GM12878 (cell line): ENCODE results near the gene GABPB2. TPM values are rescaled to one million over a fixed set of nuclear protein-coding genes. Genes with fewer than 3 reads are reported as not detected.

Experiments used
- ATAC-seq: fragments of 200-7000 bp; cut with Tn5 transposase; 3 replicates; pipeline ENCODE4 v1.9.1; 2020; ENCODE audit warnings: mild to moderate bottlenecking, moderate library complexity
- BruUV-seq: library from RNA; stranded (reverse); fragments of 400-500 nt; replicated peaks from 2 replicates; lab custom pipeline; 2021; lab: Mats Ljungman, UMichigan
- CTCF ChIA-PET: fragments of 300-600 bp; sonication (Branson Sonifier 250); formaldehyde crosslinking; extraction: SDS; loops from one replicate; lab custom pipeline; 2021; ENCODE audit warnings: inconsistent platforms; lab: Yijun Ruan, JAX
- POLR2A ChIA-PET: fragments of 350-600 bp; formaldehyde crosslinking; extraction: SDS; loops from one replicate; lab custom pipeline; 2021; ENCODE audit warnings: inconsistent platforms; lab: Charles Lee
- RAD21 ChIA-PET: fragments of 300-600 bp; sonication (Branson Sonifier 250); formaldehyde crosslinking; loops from one replicate; lab custom pipeline; 2023; ENCODE audit warnings: antibody characterized with exemption; ENCODE audit not compliant: unreplicated experiment; lab: Charles Lee
- SMC1A ChIA-PET: fragments of 300-600 bp; sonication (Branson Sonifier 250); formaldehyde crosslinking; loops from one replicate; lab custom pipeline; 2023; ENCODE audit not compliant: unreplicated experiment, uncharacterized antibody; lab: Charles Lee
- DNase-seq: peaks from one replicate; pipeline ENCODE4 v3.0.0-alpha.2; 2011; ENCODE audit warnings: low read depth, low spot score
- FAIRE-seq: peaks from 3 replicates; lab custom pipeline; 2011; peaks lifted over from hg19 to GRCh38; lab: Jason Lieb, UNC
- H2AFZ ChIP-seq: 2 replicates; pipeline ENCODE4 v1.6.0; 2011; ENCODE audit warnings: low read depth, low read length, control low read depth; ENCODE audit not compliant: control insufficient read depth
- H3K27ac ChIP-seq: 2 replicates; pipeline ENCODE4 v1.5.1; 2011; ENCODE audit warnings: control low read depth; ENCODE audit not compliant: control insufficient read depth, insufficient read depth
- H3K27me3 ChIP-seq, 2 experiments: replicated peaks in 1 of 2; 2 replicates each; pipeline versions ENCODE4 v1.6.0 to v1.6.1; 2011; ENCODE audit warnings: low read length in 1 of 2; ENCODE audit not compliant: control insufficient read depth in 2 of 2, insufficient read depth in 2 of 2
- H3K36me3 ChIP-seq, 2 experiments: 2 replicates each; pipeline ENCODE4 v1.5.1; 2011; ENCODE audit warnings: low read length in 1 of 2; ENCODE audit not compliant: control insufficient read depth in 2 of 2, insufficient read depth in 2 of 2
- H3K4me1 ChIP-seq: 2 replicates; pipeline ENCODE4 v1.6.1; 2011; ENCODE audit warnings: mild to moderate bottlenecking, low read length, moderate library complexity, mixed read lengths; ENCODE audit not compliant: control insufficient read depth, insufficient read depth
- H3K4me2 ChIP-seq: 2 replicates; pipeline ENCODE4 v1.6.0; 2011; ENCODE audit warnings: control low read depth; ENCODE audit not compliant: control insufficient read depth, insufficient read depth
- H3K4me3 ChIP-seq: fragments of 200-600 bp; sonication (generic); 2 replicates; pipeline ENCODE4 v1.5.1; 2016
- H3K79me2 ChIP-seq: 2 replicates; pipeline ENCODE4 v1.6.0; 2011; ENCODE audit warnings: low read length; ENCODE audit not compliant: control insufficient read depth, insufficient read depth
- H3K9ac ChIP-seq: 2 replicates; pipeline ENCODE4 v1.8.0; 2011; ENCODE audit warnings: low read length, control low read depth, mixed read lengths; ENCODE audit not compliant: control insufficient read depth, insufficient read depth
- H3K9me3 ChIP-seq: replicated peaks from 3 replicates; pipeline ENCODE4 v1.5.1; 2011; ENCODE audit warnings: mild to moderate bottlenecking, low read length; ENCODE audit not compliant: control insufficient read depth, insufficient read depth
- H4K20me1 ChIP-seq: 2 replicates; pipeline ENCODE4 v1.6.0; 2011; ENCODE audit not compliant: control insufficient read depth, insufficient read depth
- BCL3 ChIP-seq: IDR thresholded peaks from 2 replicates; pipeline ENCODE4 v1.6.1; 2011; ENCODE audit warnings: borderline replicate concordance, low read depth, mild to moderate bottlenecking, moderate library complexity, low read length; ENCODE audit not compliant: insufficient read depth, poor library complexity, severe bottlenecking
- CHD2 ChIP-seq: IDR thresholded peaks from 2 replicates; pipeline ENCODE4 v1.6.1; 2011; ENCODE audit warnings: low read depth, low read length, improper control_type of control experiment, borderline replicate concordance
- FOXM1 ChIP-seq: IDR thresholded peaks from 2 replicates; pipeline ENCODE4 v1.6.1; 2012; ENCODE audit warnings: low read depth, mild to moderate bottlenecking, inconsistent platforms, low read length, moderate library complexity
- IKZF1 ChIP-seq: fragments of 450-650 bp; conservative IDR thresholded peaks from 2 replicates; pipeline ENCODE4 v1.6.1; 2017; ENCODE audit warnings: antibody characterized with exemption, mild to moderate bottlenecking
- IRF3 ChIP-seq: fragments of 450-650 bp; IDR thresholded peaks from 2 replicates; pipeline ENCODE4 v1.6.1; 2014; ENCODE audit warnings: mild to moderate bottlenecking
- NFIC ChIP-seq: IDR thresholded peaks from 2 replicates; pipeline ENCODE4 v1.6.1; 2012; ENCODE audit warnings: low read depth, mild to moderate bottlenecking, inconsistent platforms, low read length, moderate library complexity
- NFYB ChIP-seq: IDR thresholded peaks from 2 replicates; pipeline ENCODE4 v1.6.1; 2011; ENCODE audit warnings: low read depth, mild to moderate bottlenecking, low read length, improper control_type of control experiment, moderate library complexity; ENCODE audit not compliant: insufficient read depth
- PBX3 ChIP-seq: IDR thresholded peaks from 2 replicates; pipeline ENCODE4 v1.6.1; 2011; ENCODE audit warnings: mild to moderate bottlenecking, low read depth, low read length, moderate library complexity; ENCODE audit not compliant: insufficient replicate concordance
- PKNOX1 ChIP-seq: fragments of 450-650 bp; IDR thresholded peaks from 2 replicates; pipeline ENCODE4 v1.6.1; 2016; ENCODE audit warnings: mild to moderate bottlenecking
- POLR2A ChIP-seq: IDR thresholded peaks from 2 replicates; pipeline ENCODE4 v1.6.1; 2011; ENCODE audit warnings: low read depth, mild to moderate bottlenecking, low read length
- RELB ChIP-seq: fragments of 450-650 bp; IDR thresholded peaks from 2 replicates; pipeline ENCODE4 v1.6.1; 2017; ENCODE audit warnings: low read depth, mild to moderate bottlenecking, moderate library complexity
- SKIL ChIP-seq: fragments of 450-650 bp; IDR thresholded peaks from 2 replicates; pipeline ENCODE4 v1.6.1; 2017; ENCODE audit warnings: mild to moderate bottlenecking, low read depth, inconsistent platforms; ENCODE audit not compliant: poor library complexity, severe bottlenecking
- SP1 ChIP-seq: IDR thresholded peaks from one replicate; pipeline ENCODE4 v1.6.1; 2011; ENCODE audit warnings: low read depth, low read length
- WGBS: methylation state at CpG from one replicate; pipeline ENCODE4 v1.1.6; 2016; ENCODE audit warnings: low lambda C conversion rate; ENCODE audit not compliant: insufficient replicate concordance, insufficient coverage; ENCODE audit errors: missing lambda C conversion rate; 5-methylcytosine and 5-hydroxymethylcytosine counted together
- in situ Hi-C: fragments of 300-500 bp; cut with MboI; formaldehyde crosslinking; loops from 9 replicates; pipeline ENCODE4 v1.14.3; 2018; ENCODE audit warnings: mixed read lengths
- intact Hi-C: fragments of 100-400 bp; cut with micrococcal nuclease; formaldehyde crosslinking; loops from one replicate; pipeline ENCODE4 v1.14.2; 2022; ENCODE audit not compliant: unreplicated experiment
- polyA plus RNA-seq, 11 experiments: library from polyadenylated mRNA; depleted of rRNA in 4 of 11; unstranded in 6 of 11; stranded (reverse) in 5 of 11; fragments of >200 nt; fragmentation: Nextera tagmentation in 4 of 11; fragmentation: Illumina TruSeq in 1 of 11; extraction: Ambion mirVana in 4 of 11; extraction: Trizol in 1 of 11; gene quantifications; 1 replicate in 1 of 11; 2 replicates in 10 of 11; pipeline versions ENCODE4 v1.2.1 to v1.2.3, GENCODE V29; 2011 to 2016; ENCODE audit warnings: inconsistent platforms in 2 of 11, missing spikeins in 2 of 11, low read depth in 1 of 11
- total RNA-seq, 4 experiments: library from RNA; depleted of rRNA in 3 of 4; stranded (reverse); fragments of >200 nt in 3 of 4; fragmentation: Illumina TruSeq in 1 of 4; extraction: Trizol in 1 of 4; gene quantifications; 2 replicates each; pipeline versions ENCODE4 v1.2.1 to v1.2.3, GENCODE V29; 2013 to 2021

GABPB2 gene
- total and polyA plus RNA-seq, 10 of the 15 experiments (the other 5 are each of a cell fraction or from before 2014, with no cell fraction given) = 2.3 to 10.5 (median 6.9) TPM

- SMC1A ChIA-PET = no interaction called here
- no TSS peak for BruUV-seq
- 2% methylated on average over 38 of the region's 61 CpGs for whole genome bisulfite sequencing
- TF ChIP-seq IKZF1 (peak; percentile 37; the same call in 1 of the 2 replicates), NFYB (peak; percentile 81), PBX3 (peak; percentile 2), PKNOX1 (peak; percentile 47; the same call in 1 of the 2 replicates), IRF3 (peak; percentile 23; the same call in 1 of the 2 replicates), SKIL (no peak), FOXM1 (no peak), CHD2 (0 out of 2 replicates have a peak, but pooled peaks have one; percentile 35), BCL3 (no peak), POLR2A (0 out of 2 replicates have a peak, but pooled peaks have one; percentile 19), NFIC (no peak), SP1 (peak; percentile 82), RELB (0 out of 2 replicates have a peak, but pooled peaks have one; percentile 19)
Observed at GRCh38 chr1:151146412-151147131, 76.0 kb downstream of the GABPB2 start, which contains the start of gene SEMA6C. TSS of gene SEMA6C (minus strand) at chr1:151146631. CDS start at chr1:151142621, 4,010 bp downstream.

More at GRCh38 chr1:151146412-151147131, 76.0 kb downstream of the GABPB2 start, which contains the start of gene SEMA6C:
- H3K4me1 ChIP-seq = no peaks in the 10 kb centered on the region; the same call in 1 of the 2 replicates
- H3K27ac ChIP-seq = no peak within 1 kb of the TSS
- no peaks in the 10 kb centered on the region; the same call in 1 of the 2 replicates for H4K20me1 ChIP-seq
- H3K9me3 ChIP-seq = no peaks in the 10 kb centered on the region
- ChIA-PET POLR2A (no interaction called here), CTCF (interaction anchor here (0.6 to 1.2 kb wide), 3 partner anchors 9 to 528 kb away, joined by 3 to 5 read pairs (median 3); no protein-coding TSS in a partner anchor), RAD21 (interaction anchor here (1.4 kb wide), 1 partner anchor 10 kb away, joined by 8 read pairs; the partner anchor contains the start of gene TNFAIP8L2)
- intact Hi-C loops = no loop called here
- in situ Hi-C loops = no loop called here
- ATAC-seq (peak; percentile 100), FAIRE-seq (peak; percentile 7), DNase-seq (peak; percentile 48)
- no peaks in the 10 kb centered on the region for H3K79me2 ChIP-seq
- H3K27me3 ChIP-seq = peaks cover 0 to 8% of the 10 kb centered on the region in 2 experiments
- peak within 1 kb of the TSS; percentile 83 for H3K4me3 ChIP-seq
- H3K9ac ChIP-seq = peak within 1 kb of the TSS; percentile 54; the same call in 1 of the 2 replicates
- H3K36me3 ChIP-seq = no peaks in the 10 kb centered on the region
- H2AFZ ChIP-seq = peak within 1 kb of the TSS; percentile 94
- H3K4me2 ChIP-seq = peak within 1 kb of the TSS; percentile 99
